Thoracic aorta (tissue), 2 donors: Measurements from ENCODE around the gene PPL. TPM values are rescaled to one million over a fixed set of nuclear protein-coding genes. Genes with fewer than 3 reads are reported as not detected.
"Not testable (repeated sequence)": the region's sequence is repeated elsewhere in the genome, so short reads cannot be mapped to it uniquely, and the experiment has no call there.

Experiments
- ATAC-seq: fragments of 150-250 bp; one replicate; pipeline ENCODE4 v1.8.0; 2017; ENCODE audit warnings: low read depth; ENCODE audit not compliant: insufficient number of reproducible peaks, low FRiP score
- DNase-seq: peaks from one replicate; pipeline ENCODE4 v3.0.0-alpha.2; 2020; ENCODE audit warnings: low spot score
- H3K27ac ChIP-seq, 2 donors: fragments of 200-600 bp; sonication (generic); 1 replicate in 1 of 2; 2 replicates in 1 of 2; pipeline ENCODE4 v1.5.1; 2016; ENCODE audit warnings: mild to moderate bottlenecking in 2 of 2, moderate library complexity in 2 of 2
- H3K27me3 ChIP-seq: fragments of 200-600 bp; sonication (generic); replicated peaks from 2 replicates; pipeline ENCODE4 v1.6.0; 2016; ENCODE audit warnings: mild to moderate bottlenecking; ENCODE audit not compliant: insufficient read depth
- H3K36me3 ChIP-seq: fragments of 200-600 bp; sonication (generic); one replicate; pipeline ENCODE4 v1.5.1; 2016
- H3K4me1 ChIP-seq, 2 donors: fragments of 200-600 bp; sonication (generic); 1 replicate in 1 of 2; 2 replicates in 1 of 2; pipeline versions ENCODE4 v1.5.1 to v1.6.0; 2016; ENCODE audit warnings: low read depth in 2 of 2, mild to moderate bottlenecking in 1 of 2; ENCODE audit not compliant: control insufficient read depth in 1 of 2
- H3K4me3 ChIP-seq: fragments of 200-600 bp; sonication (generic); 2 replicates; pipeline ENCODE4 v1.5.1; 2016; ENCODE audit warnings: mild to moderate bottlenecking
- H3K9me3 ChIP-seq: fragments of 200-600 bp; sonication (generic); 2 replicates; pipeline ENCODE4 v1.5.1; 2016
- total RNA-seq, 2 donors: library from RNA; depleted of rRNA; stranded (reverse); fragments of >200 nt; gene quantifications; one replicate each; pipeline versions ENCODE4 v1.1.0 to v1.2.3, GENCODE V29; 2016
- TF ChIP-seq, protein P1 (sequence below): fragments of 200-600 bp; sonication (generic); IDR thresholded peaks from one replicate; pipeline ENCODE4 v1.5.1; 2019; ENCODE audit warnings: antibody characterized with exemption

Gene PPL
- total RNA-seq, 2 donors from 2014 or later: 22.6 to 28.8 TPM

DNA sequence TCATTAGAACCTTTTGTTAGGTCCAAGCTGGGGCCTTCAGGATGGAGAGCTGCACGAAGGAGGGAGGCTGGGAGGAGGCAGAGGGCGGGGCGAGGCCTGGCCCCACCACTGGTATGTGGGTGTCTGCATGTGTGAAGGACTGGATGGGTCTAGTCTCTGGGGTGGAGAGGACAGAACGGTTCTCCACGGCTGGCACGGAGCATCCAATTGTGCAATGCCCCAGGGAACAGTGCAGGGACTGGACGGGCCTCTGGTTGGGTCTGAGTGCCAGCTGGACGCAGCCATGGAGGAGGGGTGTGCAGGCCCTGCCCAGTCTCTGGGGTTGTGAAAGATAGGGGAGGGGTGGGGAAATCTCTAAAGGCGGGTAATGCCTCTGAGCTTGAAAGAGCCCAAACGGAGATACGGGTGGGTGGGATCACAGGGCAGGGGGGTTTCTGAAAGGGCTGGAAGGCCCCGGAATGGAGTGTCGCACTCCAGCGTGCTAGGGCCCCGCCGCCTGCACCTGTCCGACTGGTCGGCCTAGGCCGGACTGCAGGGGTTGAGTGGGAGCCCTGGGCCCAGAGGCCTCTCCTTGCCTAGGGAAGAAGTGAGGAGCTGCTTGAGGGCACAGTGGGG is 1.6 kb downstream of the PPL start:
- H3K27ac ChIP-seq: peak overlapping the region in 1 of 2 donors; percentile 25
- H3K4me1 ChIP-seq: peaks cover 22 to 39% of the 10 kb centered on the region in 2 donors
- H3K36me3 ChIP-seq: no peaks in the 10 kb centered on the region
- TF ChIP-seq, protein P1, sequence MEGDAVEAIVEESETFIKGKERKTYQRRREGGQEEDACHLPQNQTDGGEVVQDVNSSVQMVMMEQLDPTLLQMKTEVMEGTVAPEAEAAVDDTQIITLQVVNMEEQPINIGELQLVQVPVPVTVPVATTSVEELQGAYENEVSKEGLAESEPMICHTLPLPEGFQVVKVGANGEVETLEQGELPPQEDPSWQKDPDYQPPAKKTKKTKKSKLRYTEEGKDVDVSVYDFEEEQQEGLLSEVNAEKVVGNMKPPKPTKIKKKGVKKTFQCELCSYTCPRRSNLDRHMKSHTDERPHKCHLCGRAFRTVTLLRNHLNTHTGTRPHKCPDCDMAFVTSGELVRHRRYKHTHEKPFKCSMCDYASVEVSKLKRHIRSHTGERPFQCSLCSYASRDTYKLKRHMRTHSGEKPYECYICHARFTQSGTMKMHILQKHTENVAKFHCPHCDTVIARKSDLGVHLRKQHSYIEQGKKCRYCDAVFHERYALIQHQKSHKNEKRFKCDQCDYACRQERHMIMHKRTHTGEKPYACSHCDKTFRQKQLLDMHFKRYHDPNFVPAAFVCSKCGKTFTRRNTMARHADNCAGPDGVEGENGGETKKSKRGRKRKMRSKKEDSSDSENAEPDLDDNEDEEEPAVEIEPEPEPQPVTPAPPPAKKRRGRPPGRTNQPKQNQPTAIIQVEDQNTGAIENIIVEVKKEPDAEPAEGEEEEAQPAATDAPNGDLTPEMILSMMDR: no peak
- DNase-seq: peak; percentile 68
- no peaks in the 10 kb centered on the region for H3K9me3 ChIP-seq
- H3K27me3 ChIP-seq: no peaks in the 10 kb centered on the region
- peak; percentile 78 for ATAC-seq
- peak overlapping the region; percentile 80 for H3K4me3 ChIP-seq

DNA sequence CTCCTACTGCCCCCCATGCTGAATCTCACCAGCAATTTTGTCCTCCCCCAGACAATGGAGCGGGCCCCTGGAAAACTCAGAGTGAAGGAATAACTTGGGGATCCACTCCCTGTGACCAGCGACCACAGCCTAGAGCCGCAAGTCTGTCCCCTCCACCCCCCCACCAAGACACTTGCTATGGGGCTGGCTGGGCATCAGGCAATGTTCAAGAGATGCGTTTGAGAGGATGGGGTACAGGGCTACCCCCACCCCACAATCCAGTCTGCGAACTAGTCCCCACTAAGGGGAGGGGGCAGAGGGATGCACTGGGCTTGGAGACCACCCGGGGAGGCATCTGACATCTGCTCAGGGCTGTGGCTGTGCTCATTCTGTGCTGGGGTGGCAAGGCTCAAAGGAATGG is 2.4 kb downstream of the PPL start:
- H3K4me3 ChIP-seq: no peak overlapping the region
- no peaks in the 10 kb centered on the region for H3K36me3 ChIP-seq
- no peaks in the 10 kb centered on the region for H3K27me3 ChIP-seq
- no peaks in the 10 kb centered on the region for H3K9me3 ChIP-seq
- TF ChIP-seq, protein P1: no peak
- H3K27ac ChIP-seq: no peak overlapping the region
- DNase-seq (no peak), ATAC-seq (no peak)
- peaks cover 22 to 39% of the 10 kb centered on the region in 2 donors for H3K4me1 ChIP-seq

DNA sequence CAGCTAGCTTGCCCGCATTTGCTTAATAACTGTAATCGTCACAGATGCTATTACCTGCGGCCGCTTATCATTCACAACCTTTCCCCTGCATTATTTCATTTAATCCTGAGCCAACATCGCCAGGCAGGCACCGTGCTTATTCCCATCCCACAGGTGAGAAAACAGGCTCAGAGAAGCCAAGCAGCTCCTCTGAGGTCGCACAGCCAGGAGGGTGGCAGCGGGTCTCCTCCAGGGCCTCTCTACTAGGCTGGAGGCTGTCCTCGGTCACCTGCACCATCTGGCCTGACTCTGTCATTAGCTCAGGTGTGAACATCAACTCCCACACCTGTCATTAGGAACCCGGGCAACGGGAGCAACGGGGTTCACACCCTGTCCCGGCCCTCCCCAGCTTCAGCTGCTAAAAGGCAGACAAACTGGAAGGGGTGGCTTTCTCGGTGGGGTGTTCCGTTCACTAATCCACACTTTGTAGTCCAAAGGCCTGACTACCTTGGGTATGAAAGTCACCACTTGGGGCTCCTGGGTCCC is 3.0 kb downstream of the PPL start:
- no peak overlapping the region for H3K4me3 ChIP-seq
- no peaks in the 10 kb centered on the region for H3K9me3 ChIP-seq
- H3K4me1 ChIP-seq: peaks cover 22 to 39% of the 10 kb centered on the region in 2 donors
- no peak for DNase-seq
- TF ChIP-seq, protein P1: no peak
- no peaks in the 10 kb centered on the region for H3K36me3 ChIP-seq
- no peak overlapping the region for H3K27ac ChIP-seq
- ATAC-seq: no peak
- H3K27me3 ChIP-seq: no peaks in the 10 kb centered on the region

DNA sequence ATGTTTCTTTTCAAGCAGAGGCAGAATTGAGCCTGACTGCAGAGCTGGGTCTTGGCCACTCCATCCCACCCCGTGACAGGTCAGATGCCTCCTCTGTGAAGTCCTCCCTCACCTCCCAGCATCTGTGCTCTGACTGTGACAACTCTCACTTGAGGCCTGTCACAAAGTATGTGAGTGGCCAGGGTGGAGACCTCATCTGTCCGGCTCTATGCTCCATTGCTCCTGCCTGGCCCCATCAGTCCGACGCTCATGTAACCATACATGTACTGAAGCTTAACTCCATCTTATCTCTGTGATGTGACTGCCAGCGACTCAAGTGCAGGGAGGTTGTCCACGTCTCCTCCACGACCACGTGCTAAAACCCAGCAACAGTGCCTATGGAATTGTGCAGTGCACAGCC is 3.5 kb downstream of the PPL start:
- DNase-seq (no peak), ATAC-seq (no peak)
- H3K4me1 ChIP-seq: peaks cover 22 to 39% of the 10 kb centered on the region in 2 donors
- TF ChIP-seq, protein P1: no peak
- H3K9me3 ChIP-seq: no peaks in the 10 kb centered on the region
- H3K27ac ChIP-seq: no peak overlapping the region
- H3K36me3 ChIP-seq: no peaks in the 10 kb centered on the region
- H3K27me3 ChIP-seq: no peaks in the 10 kb centered on the region
- no peak overlapping the region for H3K4me3 ChIP-seq

DNA sequence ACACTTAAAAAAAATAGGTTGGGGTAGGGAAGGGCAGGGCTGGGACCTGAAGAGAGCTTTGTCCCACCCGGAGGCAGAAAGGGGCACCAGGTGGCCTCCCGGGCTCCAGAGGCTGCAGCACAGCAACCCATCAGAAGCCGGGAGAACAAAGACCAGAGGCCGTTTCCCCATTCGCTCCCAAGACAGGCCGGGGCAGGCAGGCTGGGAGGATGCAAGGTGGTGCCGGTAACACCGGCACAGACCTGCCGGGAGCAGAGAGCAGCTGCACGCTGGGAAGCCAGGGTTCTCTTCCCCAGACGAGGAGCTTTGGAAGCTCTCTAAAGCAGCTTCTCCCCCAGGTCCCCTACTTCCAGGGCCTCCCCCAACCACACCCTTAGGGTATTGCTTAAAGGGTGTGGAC is 5.6 kb downstream of the PPL start:
- H3K4me3 ChIP-seq: no peak overlapping the region
- ATAC-seq: no peak
- peaks cover 3% of the 10 kb centered on the region for H3K36me3 ChIP-seq
- H3K27ac ChIP-seq: no peak overlapping the region
- H3K4me1 ChIP-seq: peaks cover 18 to 28% of the 10 kb centered on the region in 2 donors
- H3K27me3 ChIP-seq: no peaks in the 10 kb centered on the region
- TF ChIP-seq, protein P1: no peak
- DNase-seq: no peak
- peaks cover 10% of the 10 kb centered on the region for H3K9me3 ChIP-seq

GRCh38 chr16:4929619-4930018 is 7.3 kb downstream of the PPL start:
- not testable (repeated sequence) for H3K36me3 ChIP-seq, H3K9me3 ChIP-seq, H3K27ac ChIP-seq, ATAC-seq, DNase-seq, H3K27me3 ChIP-seq, H3K4me3 ChIP-seq
- peaks cover 3 to 11% of the 10 kb centered on the region in 2 donors for H3K4me1 ChIP-seq
